ENCODE measurements around the gene STX7.

DNA sequence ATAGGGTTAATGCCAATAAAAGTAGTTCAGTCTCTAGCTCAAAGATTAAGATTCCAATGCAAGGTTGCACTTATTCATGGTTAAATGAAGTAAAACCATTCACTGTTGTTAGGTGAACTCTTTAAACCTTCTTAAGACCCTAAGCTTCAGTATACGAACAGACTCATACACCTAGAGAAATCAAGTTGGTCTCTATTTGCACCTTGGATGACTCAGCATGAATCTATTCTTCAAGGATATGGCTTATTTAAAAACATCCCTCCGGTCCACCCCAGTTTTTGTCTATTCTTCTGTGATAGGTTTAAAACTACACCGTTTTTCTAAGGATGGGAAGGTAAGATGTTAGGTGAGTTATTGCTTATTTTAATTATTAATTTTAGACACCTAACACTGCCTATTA, 24.2 kb upstream of the STX7 start:
- TF ChIP-seq FOS (IDR thresholded peaks at IDR 0.05; ENCODE audit: borderline replicate concordance, insufficient read depth, low read length) (no peak), EZH2 (IDR thresholded peaks at IDR 0.05; ENCODE audit: borderline replicate concordance, low read depth, low read length, severe bottlenecking) (no peak), POLR2AphosphoS5 (IDR thresholded peaks at IDR 0.05; ENCODE audit: insufficient read depth, low read depth, low read length) (no peak)
- TF ChIP-seq, protein P1, sequence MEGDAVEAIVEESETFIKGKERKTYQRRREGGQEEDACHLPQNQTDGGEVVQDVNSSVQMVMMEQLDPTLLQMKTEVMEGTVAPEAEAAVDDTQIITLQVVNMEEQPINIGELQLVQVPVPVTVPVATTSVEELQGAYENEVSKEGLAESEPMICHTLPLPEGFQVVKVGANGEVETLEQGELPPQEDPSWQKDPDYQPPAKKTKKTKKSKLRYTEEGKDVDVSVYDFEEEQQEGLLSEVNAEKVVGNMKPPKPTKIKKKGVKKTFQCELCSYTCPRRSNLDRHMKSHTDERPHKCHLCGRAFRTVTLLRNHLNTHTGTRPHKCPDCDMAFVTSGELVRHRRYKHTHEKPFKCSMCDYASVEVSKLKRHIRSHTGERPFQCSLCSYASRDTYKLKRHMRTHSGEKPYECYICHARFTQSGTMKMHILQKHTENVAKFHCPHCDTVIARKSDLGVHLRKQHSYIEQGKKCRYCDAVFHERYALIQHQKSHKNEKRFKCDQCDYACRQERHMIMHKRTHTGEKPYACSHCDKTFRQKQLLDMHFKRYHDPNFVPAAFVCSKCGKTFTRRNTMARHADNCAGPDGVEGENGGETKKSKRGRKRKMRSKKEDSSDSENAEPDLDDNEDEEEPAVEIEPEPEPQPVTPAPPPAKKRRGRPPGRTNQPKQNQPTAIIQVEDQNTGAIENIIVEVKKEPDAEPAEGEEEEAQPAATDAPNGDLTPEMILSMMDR (IDR thresholded peaks at IDR 0.05; ENCODE audit: extremely low read depth in 1 of 2, insufficient read depth in 1 of 2, low read depth in 1 of 2, low read length in 2 of 2): no peak

Data from endothelial cell of umbilical vein (primary cell).